Left lung (tissue), 10 donors: ENCODE data around the gene SDK1. TPM values are rescaled to one million over a fixed set of nuclear protein-coding genes. Genes with fewer than 3 reads are reported as not detected.
A peak's percentile ranks its signal among the peaks of the same experiment; 100 is the strongest.

Experiments used
- ATAC-seq: fragments of 200-7000 bp; cut with Tn5 transposase; one replicate; pipeline ENCODE4 v1.9.1; 2020; ENCODE audit warnings: moderate library complexity
- DNase-seq, 4 donors: peaks; one replicate each; pipeline ENCODE4 v3.0.0-alpha.2; 2013 to 2020
- H3K27ac ChIP-seq, 2 donors: fragments of 200-600 bp; sonication (generic) in 1 of 2; one replicate each; pipeline versions ENCODE4 v1.5.0 to v1.8.0; 2020 to 2021
- H3K27me3 ChIP-seq, 2 donors: fragments of 200-600 bp; sonication (generic) in 1 of 2; one replicate each; pipeline versions ENCODE4 v1.5.0 to v1.8.0; 2020 to 2021
- H3K36me3 ChIP-seq, 2 donors: fragments of 200-600 bp; sonication (generic) in 1 of 2; one replicate each; pipeline versions ENCODE4 v1.5.0 to v1.8.0; 2020 to 2021
- H3K4me1 ChIP-seq, 2 donors: fragments of 200-600 bp; one replicate each; pipeline ENCODE4 v1.8.0; 2021
- H3K4me3 ChIP-seq, 2 donors: fragments of 200-600 bp; sonication (generic) in 1 of 2; one replicate each; pipeline versions ENCODE4 v1.5.0 to v1.8.0; 2020 to 2021; ENCODE audit warnings: mild to moderate bottlenecking in 1 of 2
- H3K9me3 ChIP-seq, 2 donors: fragments of 200-600 bp; sonication (generic) in 1 of 2; one replicate each; pipeline versions ENCODE4 v1.5.0 to v1.8.0; 2020 to 2021
- intact Hi-C, 2 donors: fragments of 100-400 bp; cut with DNase I; formaldehyde crosslinking; loops; one replicate each; pipeline versions ENCODE4 v1.11.2 to v1.14.2; 2022
- polyA plus RNA-seq, 6 donors: library from polyadenylated mRNA; unstranded; fragments of 120-200 nt; gene quantifications; one replicate each; pipeline ENCODE4 v1.2.1, GENCODE V29; 2013; ENCODE audit not compliant: insufficient read length in 6 of 6
- total RNA-seq, 2 donors: library from RNA; stranded (reverse); fragmentation: NEBNext Ultra II Directional; extraction: Animal tissue kit (Norgen Biotek cat#: 25700); gene quantifications; one replicate each; pipeline ENCODE4 v1.2.1, GENCODE V29; 2021
- TF ChIP-seq, protein P1 (sequence below), 2 donors: fragments of 200-600 bp; sonication (generic) in 1 of 2; IDR thresholded peaks; one replicate each; pipeline versions ENCODE4 v1.5.0 to v1.8.0; 2021; ENCODE audit warnings: antibody characterized with exemption in 2 of 2
- donor health status: DM: no; HTN: yes; CAD: no.
- donor health status: DM: no; HTN: no; CAD: no.

Gene SDK1
- total and polyA plus RNA-seq, 8 donors = 5.5 to 17.6 (median 13.0) TPM

DNA sequence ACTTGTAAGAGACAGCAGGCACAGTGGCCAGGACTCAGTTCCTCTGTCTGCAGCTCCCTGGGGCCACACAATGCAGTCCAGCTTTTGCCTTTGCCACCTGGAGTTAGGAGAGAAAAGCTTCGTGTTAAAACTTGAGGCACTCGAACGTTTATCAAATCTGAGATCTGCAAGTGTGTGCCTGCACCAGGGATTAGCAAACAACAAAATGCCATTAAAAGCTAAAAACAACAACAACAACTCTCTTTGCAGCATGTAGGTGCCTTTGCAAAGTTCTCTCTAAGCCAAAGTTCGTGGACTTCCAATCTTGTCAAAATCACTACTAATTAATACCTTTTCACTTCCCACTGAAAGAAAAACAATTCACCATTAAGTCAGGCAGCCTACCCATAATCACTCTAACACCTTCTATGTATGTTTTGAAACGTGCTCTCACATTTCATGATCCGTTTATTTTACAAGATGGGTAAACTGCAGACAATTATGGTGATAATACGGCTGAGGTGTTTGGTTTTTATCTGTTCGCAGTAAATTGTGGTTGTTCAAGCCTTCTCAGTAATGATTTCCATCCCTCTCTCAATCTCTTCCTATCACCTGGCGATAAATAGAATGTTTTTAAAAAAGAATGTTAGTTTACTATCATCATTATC is 36.2 kb upstream of the SDK1 start:
- Histone ChIP-seq H3K4me1 (no peaks in the 10 kb centered on the region), H3K36me3 (no peaks in the 10 kb centered on the region), H3K4me3 (no peak overlapping the region), H3K27me3 (peaks cover 0 to 9% of the 10 kb centered on the region in 2 donors), H3K27ac (no peak overlapping the region), H3K9me3 (no peaks in the 10 kb centered on the region)
- TF ChIP-seq, protein P1, sequence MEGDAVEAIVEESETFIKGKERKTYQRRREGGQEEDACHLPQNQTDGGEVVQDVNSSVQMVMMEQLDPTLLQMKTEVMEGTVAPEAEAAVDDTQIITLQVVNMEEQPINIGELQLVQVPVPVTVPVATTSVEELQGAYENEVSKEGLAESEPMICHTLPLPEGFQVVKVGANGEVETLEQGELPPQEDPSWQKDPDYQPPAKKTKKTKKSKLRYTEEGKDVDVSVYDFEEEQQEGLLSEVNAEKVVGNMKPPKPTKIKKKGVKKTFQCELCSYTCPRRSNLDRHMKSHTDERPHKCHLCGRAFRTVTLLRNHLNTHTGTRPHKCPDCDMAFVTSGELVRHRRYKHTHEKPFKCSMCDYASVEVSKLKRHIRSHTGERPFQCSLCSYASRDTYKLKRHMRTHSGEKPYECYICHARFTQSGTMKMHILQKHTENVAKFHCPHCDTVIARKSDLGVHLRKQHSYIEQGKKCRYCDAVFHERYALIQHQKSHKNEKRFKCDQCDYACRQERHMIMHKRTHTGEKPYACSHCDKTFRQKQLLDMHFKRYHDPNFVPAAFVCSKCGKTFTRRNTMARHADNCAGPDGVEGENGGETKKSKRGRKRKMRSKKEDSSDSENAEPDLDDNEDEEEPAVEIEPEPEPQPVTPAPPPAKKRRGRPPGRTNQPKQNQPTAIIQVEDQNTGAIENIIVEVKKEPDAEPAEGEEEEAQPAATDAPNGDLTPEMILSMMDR (IDR thresholded peaks at IDR 0.05) = no peak
- no peak for DNase-seq
- no peak for ATAC-seq
- intact Hi-C loops = no loop called here

DNA sequence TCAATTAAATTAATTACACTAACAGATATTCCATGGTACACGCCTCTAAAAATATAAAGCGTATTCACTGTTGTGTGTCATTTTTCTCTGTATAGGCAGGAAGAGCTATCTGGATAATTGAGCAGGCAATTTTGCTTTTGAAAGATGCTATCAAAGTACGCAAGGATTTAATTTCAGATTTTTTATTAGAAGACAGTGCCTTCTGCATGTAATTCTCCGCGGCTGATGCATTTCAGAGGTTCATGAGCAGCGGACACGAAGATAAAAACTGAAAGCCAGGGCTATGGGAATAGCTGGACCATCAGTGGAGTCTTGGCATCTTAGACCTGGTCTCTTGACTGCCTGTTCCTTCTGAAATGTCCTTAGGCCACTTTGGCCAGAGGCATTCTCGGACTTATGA is 35.7 kb upstream of the SDK1 start:
- ATAC-seq = no peak
- H3K36me3 ChIP-seq = no peaks in the 10 kb centered on the region
- intact Hi-C loops = no loop called here
- no peak for DNase-seq
- no peak overlapping the region for H3K4me3 ChIP-seq
- TF ChIP-seq, protein P1 (IDR thresholded peaks at IDR 0.05) = no peak
- H3K27ac ChIP-seq = no peak overlapping the region
- no peaks in the 10 kb centered on the region for H3K9me3 ChIP-seq
- H3K4me1 ChIP-seq = no peaks in the 10 kb centered on the region
- H3K27me3 ChIP-seq = peaks cover 0 to 9% of the 10 kb centered on the region in 2 donors

DNA sequence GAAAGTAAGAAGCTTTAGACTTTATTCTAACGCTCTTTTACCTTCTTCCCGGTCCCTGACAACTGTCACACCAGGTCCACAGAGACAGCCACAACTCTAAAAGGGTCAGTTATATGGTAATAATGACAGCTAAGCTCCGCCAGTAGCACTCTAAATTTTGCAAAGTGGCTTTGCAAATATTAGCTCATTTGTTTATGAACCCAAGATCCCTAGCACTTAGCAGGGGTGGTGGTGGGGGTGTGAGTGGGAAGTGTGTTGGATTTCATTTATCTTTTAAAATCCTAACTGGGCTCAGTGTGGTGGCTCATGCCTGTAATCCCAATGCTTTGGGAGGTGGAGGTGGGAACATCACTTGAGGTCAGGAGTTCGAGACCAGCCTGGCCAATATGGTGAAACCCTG is 34.8 kb upstream of the SDK1 start:
- Histone ChIP-seq H3K4me3 (no peak overlapping the region), H3K36me3 (no peaks in the 10 kb centered on the region), H3K4me1 (no peaks in the 10 kb centered on the region), H3K27ac (no peak overlapping the region), H3K9me3 (no peaks in the 10 kb centered on the region), H3K27me3 (peaks cover 0 to 9% of the 10 kb centered on the region in 2 donors)
- TF ChIP-seq, protein P1 (IDR thresholded peaks at IDR 0.05) = no peak
- intact Hi-C loops = no loop called here
- DNase-seq = no peak
- no peak for ATAC-seq

DNA sequence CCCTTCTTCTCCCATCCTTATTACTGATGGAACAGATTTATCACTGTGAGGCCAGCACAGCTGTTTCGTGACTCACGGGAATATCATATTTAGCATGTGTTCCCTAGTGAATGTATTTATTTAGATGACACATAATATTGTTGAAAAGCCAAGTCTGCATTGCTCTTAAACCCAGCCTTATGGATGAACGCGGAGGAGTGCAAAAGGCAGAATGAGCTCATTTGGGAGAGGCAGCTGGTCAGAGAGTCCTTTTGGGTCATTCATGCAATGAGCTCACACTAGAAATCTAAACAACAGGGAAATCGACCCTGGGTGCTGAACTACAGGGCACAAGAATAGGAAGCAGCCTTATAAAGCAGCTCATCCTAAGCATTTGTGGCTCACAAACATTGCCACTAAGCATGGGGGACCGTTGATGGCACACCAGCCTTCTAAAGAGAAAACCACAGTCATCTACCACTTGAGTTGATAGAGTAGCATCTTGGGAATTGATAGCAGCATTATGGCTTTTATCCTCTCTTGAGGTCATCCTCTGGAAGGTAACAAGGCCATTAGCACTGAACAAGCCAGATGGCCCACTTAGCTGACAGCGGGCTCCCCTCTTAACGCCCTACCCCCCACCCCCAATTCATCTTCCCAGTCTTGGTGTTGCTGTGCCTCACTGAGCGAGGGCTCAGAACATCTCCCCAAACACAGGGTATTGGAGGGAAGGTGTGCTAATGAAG is 32.9 kb upstream of the SDK1 start:
- ATAC-seq = peak; percentile 63
- intact Hi-C loops = no loop called here
- Histone ChIP-seq H3K27ac (no peak overlapping the region), H3K4me1 (no peaks in the 10 kb centered on the region), H3K4me3 (no peak overlapping the region), H3K36me3 (no peaks in the 10 kb centered on the region), H3K27me3 (peaks cover 0 to 9% of the 10 kb centered on the region in 2 donors), H3K9me3 (no peaks in the 10 kb centered on the region)
- DNase-seq = peak in 1 of 4 donors; percentile 41
- TF ChIP-seq, protein P1 (IDR thresholded peaks at IDR 0.05) = no peak

DNA sequence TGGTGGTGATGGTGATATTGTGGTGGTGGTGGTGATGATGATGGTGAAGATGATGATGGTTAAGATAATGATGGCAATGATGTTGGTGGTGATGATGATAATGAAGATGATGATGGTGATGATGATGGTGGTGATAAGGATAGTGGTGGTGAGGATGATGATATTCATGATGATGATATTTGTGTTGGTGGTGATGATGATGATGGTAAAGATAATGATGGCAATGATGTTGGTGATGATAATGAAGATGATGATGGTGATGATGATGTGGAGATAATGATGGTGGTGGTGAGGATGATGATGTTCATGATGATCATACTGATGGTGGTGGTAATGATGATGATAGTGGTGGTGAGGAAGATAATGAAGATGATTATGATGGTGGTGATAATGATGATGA is 30.7 kb upstream of the SDK1 start:
- Histone ChIP-seq H3K4me3 (no peak overlapping the region), H3K27ac (no peak overlapping the region), H3K36me3 (no peaks in the 10 kb centered on the region), H3K9me3 (no peaks in the 10 kb centered on the region), H3K27me3 (peaks cover 0 to 6% of the 10 kb centered on the region in 2 donors), H3K4me1 (no peaks in the 10 kb centered on the region)
- intact Hi-C loops = no loop called here
- DNase-seq (no peak), ATAC-seq (no peak)
- TF ChIP-seq, protein P1 (IDR thresholded peaks at IDR 0.05) = no peak
